SHP77 (cell line): ENCODE results near the gene SPECC1.
"Not testable (repeated sequence)": the region's sequence is repeated elsewhere in the genome, so short reads cannot be mapped to it uniquely, and the experiment has no call there.

Experiments
- DNase-seq, 2 experiments: peaks; one replicate each; lab custom pipeline; 2025; lab: John Stamatoyannopoulos, UW

Gene SPECC1

DNA sequence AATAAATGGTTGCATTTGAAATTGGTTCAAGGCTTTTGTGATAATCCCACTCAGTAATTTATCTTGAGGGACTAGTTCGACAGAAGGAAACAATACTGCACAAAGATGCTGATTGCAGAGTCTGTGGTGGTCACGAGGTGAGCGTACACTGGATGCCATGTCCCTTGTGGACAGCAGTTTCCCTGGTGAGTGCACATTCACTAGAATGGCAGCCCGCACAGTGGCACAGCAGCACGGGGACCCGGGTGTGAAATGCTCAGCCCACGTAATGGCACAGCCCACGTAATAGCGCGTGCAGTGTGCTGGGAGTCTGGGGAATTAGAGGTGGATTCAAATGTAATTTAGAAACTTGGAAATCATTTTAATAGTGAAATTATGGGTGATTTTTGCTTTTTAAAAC, 304.1 kb downstream of the SPECC1 start:
- DNase-seq: no peak

DNA sequence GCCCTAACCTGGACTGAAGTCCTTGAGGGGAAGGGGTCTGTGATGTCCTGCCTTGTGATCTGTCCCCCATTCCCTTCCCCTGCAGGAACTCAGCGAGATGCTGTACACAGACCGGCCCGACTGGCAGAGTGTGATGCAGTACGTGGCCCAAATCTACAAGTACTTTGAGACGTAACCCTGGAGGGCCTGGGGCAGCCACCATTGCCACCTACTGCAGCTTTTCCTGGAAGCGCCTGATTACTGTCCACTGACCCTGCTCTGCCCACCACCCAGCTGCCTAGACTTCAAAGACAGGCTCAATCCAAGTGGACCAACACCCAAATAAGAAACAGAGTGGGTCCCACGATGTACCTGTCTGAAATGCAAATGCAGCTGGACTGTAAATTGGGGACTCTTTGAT, 304.7 kb downstream of the SPECC1 start:
- DNase-seq: no peak

DNA sequence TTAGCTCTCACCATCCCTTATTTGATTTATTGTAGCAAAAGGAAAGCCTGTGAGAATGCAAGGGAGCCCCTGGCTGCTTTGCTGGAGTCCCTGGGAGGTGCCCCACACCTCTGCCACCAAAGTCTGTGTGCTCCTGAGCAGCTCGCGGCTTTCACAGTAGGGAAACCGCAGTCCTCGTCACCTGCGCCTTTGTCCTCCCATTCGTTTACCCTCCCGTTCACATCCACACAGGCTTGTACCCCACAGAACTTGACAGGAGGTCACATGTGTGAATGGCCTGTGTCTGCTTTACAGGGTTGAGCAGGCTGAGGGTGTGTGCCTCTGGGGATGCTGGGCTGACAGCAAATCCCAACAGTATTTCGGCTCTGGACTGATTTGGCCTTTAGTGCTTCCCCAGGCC, 305.7 kb downstream of the SPECC1 start:
- no peak for DNase-seq

DNA sequence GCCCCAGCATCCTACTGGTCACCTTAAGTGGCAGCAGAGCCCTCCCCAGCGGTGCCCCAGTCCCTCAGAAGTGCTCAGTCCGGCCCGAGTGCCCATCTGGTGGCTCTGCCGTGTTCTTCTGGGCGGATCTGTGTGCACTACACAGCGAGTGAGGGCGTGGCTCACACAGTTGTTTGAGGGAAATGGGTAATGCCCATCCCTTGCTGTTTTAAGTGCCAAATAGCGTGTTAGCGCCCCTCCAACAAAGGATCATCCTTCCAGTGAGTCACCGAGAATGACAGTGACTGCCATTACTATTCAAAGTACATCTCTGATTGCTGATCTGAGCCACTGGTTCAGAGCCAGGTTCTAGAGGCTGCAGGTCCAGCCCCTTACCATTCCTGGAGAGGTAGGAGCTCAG, 306.2 kb downstream of the SPECC1 start:
- DNase-seq: no peak

DNA sequence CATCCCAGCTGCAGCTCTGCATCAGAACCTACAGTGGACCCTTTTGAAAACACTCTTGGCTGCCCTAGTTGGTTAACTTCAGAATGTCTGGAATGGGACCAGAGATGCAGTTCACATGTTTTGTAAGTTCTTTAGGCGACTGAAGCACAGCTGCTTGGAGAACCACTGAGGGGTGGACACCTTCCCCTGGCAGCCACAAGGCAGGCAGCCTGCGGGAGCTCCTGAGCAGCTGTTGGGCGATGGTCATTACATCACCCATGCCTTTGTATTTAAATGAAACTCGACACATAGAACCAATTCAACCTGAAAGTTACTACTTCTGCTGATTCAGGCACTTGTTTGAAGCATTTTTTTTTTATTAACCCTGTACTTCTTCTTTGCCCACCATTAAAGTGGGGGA, 306.7 kb downstream of the SPECC1 start:
- DNase-seq: no peak

DNA sequence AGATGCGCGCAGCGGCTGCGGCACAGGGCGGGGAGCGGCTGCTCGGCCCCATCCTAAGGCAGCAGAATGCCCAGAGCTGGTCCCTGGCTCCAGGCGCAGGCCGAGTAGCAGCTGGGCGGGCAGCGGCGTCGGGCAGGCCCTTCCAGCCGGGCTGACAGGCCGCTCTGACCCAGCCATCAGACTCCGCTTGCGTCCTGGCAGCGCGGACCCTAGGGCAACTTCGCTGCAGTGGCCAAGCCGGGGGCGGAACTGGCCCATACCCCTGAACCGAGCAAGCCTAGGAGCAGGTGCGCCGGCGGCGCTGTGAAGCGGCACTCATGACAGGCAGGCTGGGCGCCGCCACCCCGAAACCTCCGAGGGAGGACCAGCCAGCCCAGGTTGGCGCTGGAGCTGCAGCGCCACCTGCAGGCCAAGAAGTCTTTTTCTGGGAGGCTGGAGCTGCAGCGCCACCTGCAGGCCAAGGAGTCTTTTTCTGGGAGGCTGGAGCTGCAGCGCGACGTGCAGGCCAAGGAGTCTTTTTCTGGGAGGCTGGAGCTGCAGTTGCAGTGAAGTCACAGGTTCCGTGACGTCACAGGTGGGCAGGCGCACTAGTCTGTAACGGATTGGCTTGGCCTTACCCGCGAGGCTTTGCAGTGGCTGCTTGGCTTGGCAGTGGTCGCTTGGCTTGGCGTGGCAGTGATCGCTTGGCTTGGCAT, 311.5 kb downstream of the SPECC1 start:
- DNase-seq: peak; percentile 83 to 88

DNA sequence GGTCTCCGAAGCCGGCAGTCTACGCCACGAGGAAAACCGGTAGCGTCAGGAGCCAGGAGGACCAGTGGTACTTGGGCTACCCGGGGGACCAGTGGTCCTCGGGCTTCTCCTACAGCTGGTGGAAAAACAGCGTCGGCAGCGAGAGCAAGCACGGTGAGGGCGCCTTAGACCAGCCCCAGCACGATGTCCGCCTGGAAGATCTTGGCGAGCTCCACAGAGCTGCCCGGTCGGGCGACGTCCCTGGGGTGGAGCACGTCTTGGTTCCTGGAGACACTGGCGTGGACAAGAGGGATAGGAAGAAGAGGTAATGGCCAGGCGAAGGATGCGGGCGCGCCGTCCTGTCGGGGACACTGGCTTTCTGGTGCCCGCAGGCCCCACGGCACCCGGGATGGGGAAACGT, 312.2 kb downstream of the SPECC1 start:
- not testable (repeated sequence) for DNase-seq

DNA sequence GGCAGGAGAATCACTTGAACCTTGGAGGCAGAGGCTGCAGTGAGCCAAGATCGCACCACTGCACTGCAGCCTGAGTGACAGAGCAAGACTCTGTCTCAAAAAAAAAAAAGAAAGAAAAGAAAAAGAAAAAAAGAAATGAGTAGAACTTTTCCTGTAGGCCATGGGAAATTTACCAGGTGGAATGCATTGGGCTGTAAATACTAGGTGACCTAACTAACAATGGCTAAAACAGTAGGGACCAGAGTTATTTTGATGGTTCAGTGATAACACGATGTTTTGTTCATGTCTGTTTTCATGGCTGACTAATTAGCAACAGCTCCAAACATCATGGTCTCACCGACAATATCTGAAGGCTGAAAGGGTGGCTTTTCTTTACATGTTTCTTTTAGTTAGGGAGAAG, 318.6 kb downstream of the SPECC1 start:
- DNase-seq: not testable (repeated sequence)

DNA sequence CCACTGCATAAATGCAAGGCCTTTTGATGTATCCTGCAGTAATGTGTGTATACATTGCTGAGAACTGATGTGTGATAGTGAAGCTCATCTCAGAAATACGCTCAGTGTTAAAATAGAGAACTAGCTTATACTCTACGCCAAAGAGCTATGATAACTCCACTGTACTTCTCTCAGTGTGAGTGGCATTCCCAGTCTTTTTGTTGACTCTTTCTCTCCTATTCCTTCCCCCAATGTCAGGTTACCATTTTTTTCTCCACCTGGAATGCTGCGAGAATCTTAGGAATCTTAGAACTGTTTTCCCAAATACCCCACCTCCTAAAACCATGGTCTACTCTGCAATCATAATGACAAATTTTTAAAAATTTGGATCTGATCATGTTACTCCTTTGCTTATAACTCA, 342.2 kb downstream of the SPECC1 start:
- DNase-seq: not testable (repeated sequence)

DNA sequence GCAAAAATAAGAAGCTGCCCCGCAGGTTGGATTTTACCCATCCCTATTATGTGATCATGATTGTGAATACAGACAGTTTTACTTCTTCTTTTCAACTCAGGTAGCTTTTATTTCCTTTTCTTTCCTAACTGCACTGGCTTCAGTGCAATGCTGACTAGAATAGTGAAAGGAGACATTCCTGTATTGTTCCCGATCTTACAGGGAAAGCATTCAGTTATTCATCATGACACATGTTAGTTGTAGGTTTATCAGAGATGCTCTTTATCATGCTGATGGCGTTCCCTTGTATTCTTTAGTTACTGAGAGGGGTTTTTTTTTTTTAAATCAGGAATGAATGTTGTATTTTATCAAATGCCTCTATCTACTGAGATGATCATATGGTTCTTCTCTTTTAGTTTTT, 343.4 kb downstream of the SPECC1 start:
- not testable (repeated sequence) for DNase-seq

DNA sequence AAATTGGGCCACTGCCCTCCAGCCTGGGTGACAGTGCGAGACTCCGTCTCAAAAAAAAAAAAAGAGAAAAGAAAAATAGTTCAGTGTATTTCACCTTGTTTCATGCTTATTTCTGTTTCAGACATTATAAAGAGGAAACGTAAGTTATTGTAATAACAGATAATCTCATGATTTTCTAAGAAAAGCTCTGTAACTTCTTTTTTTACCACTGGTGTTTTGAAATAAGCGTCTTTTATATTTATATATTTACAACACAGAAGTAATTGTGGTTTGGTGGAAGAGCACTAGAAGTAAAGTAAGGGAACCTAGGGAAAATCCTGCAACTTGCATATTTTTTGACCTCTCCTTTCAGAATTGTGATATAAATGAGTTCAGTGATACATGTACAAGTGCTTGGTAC, 354.7 kb downstream of the SPECC1 start:
- not testable (repeated sequence) for DNase-seq
